HG02588 (cell line): ENCODE measurements around the gene PERM1.
"Not testable (repeated sequence)": the region's sequence is repeated elsewhere in the genome, so short reads cannot be mapped to it uniquely, and the experiment has no call there.

Experiments
- ATAC-seq: cut with Tn5 transposase; IDR thresholded peaks from one replicate; pipeline ENCODE4 v1.9.1; 2021; ENCODE audit warnings: mild to moderate bottlenecking, moderate library complexity; ENCODE audit not compliant: unreplicated experiment

PERM1 gene

GRCh38 chr1:980137-980571, 1.7 kb downstream of the PERM1 start:
- ATAC-seq: no peak

GRCh38 chr1:979744-980072, 2.2 kb downstream of the PERM1 start:
- ATAC-seq: no peak

GRCh38 chr1:978835-979743, 2.8 kb downstream of the PERM1 start:
- ATAC-seq: no peak

GRCh38 chr1:978069-978834, 3.6 kb downstream of the PERM1 start:
- ATAC-seq: no peak

- not testable (repeated sequence) for ATAC-seq
Measured at GRCh38 chr1:976791-977190, 5.1 kb downstream of the PERM1 start.

GRCh38 chr1:975896-976683, 5.8 kb downstream of the PERM1 start:
- no peak for ATAC-seq

- ATAC-seq: no peak
Measured at GRCh38 chr1:975365-975764, 6.5 kb downstream of the PERM1 start.

GRCh38 chr1:974687-975328, 7.1 kb downstream of the PERM1 start:
- ATAC-seq: no peak

GRCh38 chr1:974293-974640, 7.6 kb downstream of the PERM1 start:
- ATAC-seq: no peak

- no peak for ATAC-seq
Measured at GRCh38 chr1:973459-974292, 8.2 kb downstream of the PERM1 start.

- ATAC-seq: no peak
Measured at GRCh38 chr1:972726-973458, 9.0 kb downstream of the PERM1 start.

GRCh38 chr1:971751-972506, 10.0 kb downstream of the PERM1 start:
- ATAC-seq: no peak

- ATAC-seq: no peak
Measured at GRCh38 chr1:970973-971730, 10.7 kb downstream of the PERM1 start.

- ATAC-seq: no peak
Measured at GRCh38 chr1:970242-970972, 11.5 kb downstream of the PERM1 start.

- no peak for ATAC-seq
Measured at GRCh38 chr1:969260-969855, 12.5 kb downstream of the PERM1 start.

GRCh38 chr1:967466-968343, 14.2 kb downstream of the PERM1 start:
- no peak for ATAC-seq
